ENCODE data around the gene TSPOAP1. TPM values are rescaled to one million over a fixed set of nuclear protein-coding genes. Genes with fewer than 3 reads are reported as not detected.

Gene TSPOAP1
- total and polyA plus RNA-seq, 2 of the 4 experiments (the other 2 are of a cell fraction): 0.90 to 1.6 TPM

DNA sequence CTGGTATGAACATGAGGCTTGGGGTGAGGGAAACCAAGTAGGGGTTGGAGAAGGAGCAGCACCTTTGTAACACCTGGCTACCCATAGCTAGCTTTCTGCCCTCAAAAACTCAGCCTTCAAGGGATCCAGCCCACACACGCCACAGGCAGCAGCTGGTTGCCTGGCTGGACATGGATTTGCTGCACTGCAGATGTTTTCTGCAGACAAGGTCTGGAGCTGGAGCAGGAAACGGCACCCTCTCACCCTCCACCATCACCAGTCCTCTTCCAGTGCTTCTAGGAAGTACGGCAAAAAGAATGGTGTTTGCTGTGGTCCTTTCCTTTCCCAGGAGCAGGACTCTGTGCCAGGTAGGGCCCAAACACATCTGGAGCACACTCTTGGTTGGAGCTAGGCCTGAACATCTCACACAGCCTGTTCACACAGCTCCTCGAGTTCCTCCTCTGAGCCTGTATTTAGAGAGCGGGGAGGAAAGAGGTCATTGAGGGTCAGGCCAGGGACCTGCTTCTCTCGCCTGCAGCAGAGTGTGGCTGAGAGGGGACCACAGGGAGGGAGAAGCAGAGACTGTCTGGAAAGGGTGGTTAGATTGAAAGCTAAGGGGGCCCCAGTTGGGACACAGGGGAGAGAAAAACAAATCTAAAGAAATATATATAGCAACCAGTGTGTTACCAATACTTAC lies 26.1 kb upstream of the TSPOAP1 start:
- Histone ChIP-seq H3K14ac (replicated peaks; ENCODE audit: low read depth, low read length) (no peak overlapping the region), H3K23ac (ENCODE audit: low read depth, low read length) (no peak overlapping the region), H3K9ac (ENCODE audit: low read depth, low read length) (no peak overlapping the region), H2BK5ac (ENCODE audit: low read depth, low read length, poor library complexity, severe bottlenecking) (no peak overlapping the region), H3K56ac (ENCODE audit: extremely low read depth, insufficient read depth, low read length) (no peak overlapping the region), H4K5ac (ENCODE audit: low read depth, low read length) (no peak overlapping the region), H2AK5ac (ENCODE audit: low read depth, low read length) (no peak overlapping the region), H3K79me1 (ENCODE audit: low read depth in 1 of 2, low read length in 2 of 2) (peaks cover 12 to 16% of the 10 kb centered on the region in 2 experiments), H3K4ac (ENCODE audit: low read depth, low read length) (no peak overlapping the region; the same call in 1 of the 2 replicates), H3K4me2 (ENCODE audit: low read depth, low read length) (no peak overlapping the region), H3K9me1 (ENCODE audit: insufficient read depth, low read length) (no peaks in the 10 kb centered on the region), H2BK120ac (ENCODE audit: low read depth, low read length) (no peak overlapping the region), H3K27ac (ENCODE audit: insufficient read depth, low read length) (no peak overlapping the region), H4K20me1 (ENCODE audit: insufficient read depth, low read length) (no peaks in the 10 kb centered on the region), H3K27me3 (ENCODE audit: control insufficient read depth, insufficient read depth, low read length) (no peaks in the 10 kb centered on the region; the same call in 1 of the 2 replicates), H4K8ac (ENCODE audit: low read depth in 2 of 2, low read length in 2 of 2) (no peak overlapping the region), H2BK15ac (ENCODE audit: low read depth, low read length) (no peak overlapping the region), H2AFZ (replicated peaks; ENCODE audit: low read length, poor library complexity) (no peak overlapping the region), H3K4me3 (ENCODE audit: insufficient read depth, low read depth, low read length) (no peak overlapping the region), H3K9me3 (ENCODE audit: control insufficient read depth, insufficient read depth, low read length) (no peaks in the 10 kb centered on the region), H3K4me1 (ENCODE audit: control insufficient read depth, insufficient read depth, low read length) (no peaks in the 10 kb centered on the region), H2AK9ac (replicated peaks; ENCODE audit: low read depth, low read length, poor library complexity) (no peak overlapping the region), H2BK20ac (ENCODE audit: low read depth, low read length) (no peak overlapping the region), H4K91ac (ENCODE audit: insufficient read depth, low read depth, low read length) (no peak overlapping the region), H3K18ac (ENCODE audit: low read depth, low read length) (no peak overlapping the region), H3K36me3 (ENCODE audit: control insufficient read depth, insufficient read depth, low read length) (peaks cover 2% of the 10 kb centered on the region; the same call in 1 of the 2 replicates)
- intact Hi-C loops (cut with micrococcal nuclease): loop anchor here (5.0 kb wide), 1 partner anchor 163 kb away; no protein-coding TSS in a partner anchor
- ATAC-seq (ENCODE audit: low read depth) (no peak), DNase-seq (no peak)
- no CpG with 5 or more reads among the region's 6 CpGs for WGBS, 2 experiments (ENCODE audit: extremely low coverage in 2 of 2, insufficient read length in 1 of 2)
- in situ Hi-C loops (cut with MboI; ENCODE audit: low sequenced_read_pairs): no loop called here
- ChIA-PET POLR2A (ENCODE audit: unreplicated experiment) (interaction anchor here (0.7 kb wide), 1 partner anchor 9 kb away, joined by 3 read pairs; no protein-coding TSS in a partner anchor), CTCF (no interaction called here)
- no TSS peak for BruUV-seq (replicated peaks)
- TF ChIP-seq BHLHE40 (IDR thresholded peaks at IDR 0.05; ENCODE audit: low read depth, low read length): no peak
- TF ChIP-seq, protein P1, sequence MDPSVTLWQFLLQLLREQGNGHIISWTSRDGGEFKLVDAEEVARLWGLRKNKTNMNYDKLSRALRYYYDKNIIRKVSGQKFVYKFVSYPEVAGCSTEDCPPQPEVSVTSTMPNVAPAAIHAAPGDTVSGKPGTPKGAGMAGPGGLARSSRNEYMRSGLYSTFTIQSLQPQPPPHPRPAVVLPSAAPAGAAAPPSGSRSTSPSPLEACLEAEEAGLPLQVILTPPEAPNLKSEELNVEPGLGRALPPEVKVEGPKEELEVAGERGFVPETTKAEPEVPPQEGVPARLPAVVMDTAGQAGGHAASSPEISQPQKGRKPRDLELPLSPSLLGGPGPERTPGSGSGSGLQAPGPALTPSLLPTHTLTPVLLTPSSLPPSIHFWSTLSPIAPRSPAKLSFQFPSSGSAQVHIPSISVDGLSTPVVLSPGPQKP (IDR thresholded peaks at IDR 0.05; ENCODE audit: borderline replicate concordance, low read depth, low read length): no peak
- TF ChIP-seq MAFK (IDR thresholded peaks at IDR 0.05; ENCODE audit: low read depth, low read length): no peak
- no peak for TF ChIP-seq FOS (IDR thresholded peaks at IDR 0.05; ENCODE audit: low read depth, low read length)
- no peak for TF ChIP-seq RFX5 (IDR thresholded peaks at IDR 0.05; ENCODE audit: low read depth, low read length)
- no peak for TF ChIP-seq RAD21 (IDR thresholded peaks at IDR 0.05; ENCODE audit: low read length)
- no peak for TF ChIP-seq SMC3 (IDR thresholded peaks at IDR 0.05; ENCODE audit: low read depth, low read length)
- TF ChIP-seq MAZ (IDR thresholded peaks at IDR 0.05; ENCODE audit: borderline replicate concordance, low read depth, low read length): no peak
- dilution Hi-C loops (cut with HindIII; ENCODE audit: low sequenced_read_pairs, unreplicated experiment): no loop called here

Measured in IMR-90 (cell line).